H1 (cell line): ENCODE results near the gene GRIP2.

ENCODE experiments used
- CTCF ChIP-seq, 3 experiments: IDR thresholded peaks; 1 replicate in 2 of 3; 2 replicates in 1 of 3; pipeline versions ENCODE4 v1.5.1 to v1.6.1; 2011; ENCODE audit warnings: low read length in 3 of 3, mild to moderate bottlenecking in 3 of 3, inconsistent platforms in 2 of 3, low read depth in 1 of 3, moderate library complexity in 1 of 3; ENCODE audit not compliant: insufficient read depth in 1 of 3; ENCODE audit errors: control extremely low read depth in 1 of 3
- POLR2A ChIP-seq, 2 experiments: IDR thresholded peaks; 1 replicate in 1 of 2; 2 replicates in 1 of 2; pipeline ENCODE4 v1.6.1; 2011; ENCODE audit warnings: low read depth in 2 of 2, low read length in 2 of 2, mild to moderate bottlenecking in 2 of 2; ENCODE audit errors: control extremely low read depth in 1 of 2
- RAD21 ChIP-seq, 2 experiments: IDR thresholded peaks in 1 of 2; conservative IDR thresholded peaks in 1 of 2; 2 replicates each; pipeline ENCODE4 v1.6.1; 2011; ENCODE audit warnings: low read depth in 2 of 2, low read length in 2 of 2, improper control_type of control experiment in 1 of 2, inconsistent platforms in 1 of 2, mild to moderate bottlenecking in 1 of 2, moderate library complexity in 1 of 2
- RNF2 ChIP-seq: fragments of 200-900, 300-1000 bp; sonication (generic); IDR thresholded peaks from 2 replicates; pipeline ENCODE4 v1.7.1; 2016; ENCODE audit warnings: borderline replicate concordance, low read depth, mild to moderate bottlenecking, antibody characterized with exemption, low read length; ENCODE audit not compliant: poor library complexity, severe bottlenecking; ENCODE audit errors: missing control alignments

DNA sequence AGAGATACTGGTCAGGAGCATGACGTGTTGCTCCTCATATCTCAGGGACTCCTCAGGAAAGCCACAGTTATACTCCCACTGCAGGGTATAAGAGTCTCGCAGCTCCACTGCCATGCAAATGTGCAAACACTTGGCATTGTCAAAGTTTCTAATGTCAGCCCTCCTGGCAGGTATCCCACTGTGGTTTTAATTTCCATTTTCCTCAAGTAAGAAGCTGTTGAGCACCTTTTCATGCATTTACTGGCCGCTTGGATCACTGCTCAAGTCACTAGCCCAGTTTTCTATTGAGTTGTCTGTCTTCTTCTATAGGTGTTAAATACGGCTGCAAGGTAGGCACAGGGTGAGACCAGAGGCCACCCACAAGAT, 41.9 kb upstream of the GRIP2 start:
- no peak for TF ChIP-seq POLR2A (IDR thresholded peaks at IDR 0.05; ENCODE audit: control extremely low read depth in 1 of 2, low read depth in 2 of 2, low read length in 2 of 2)
- TF ChIP-seq RAD21 (IDR thresholded peaks at IDR 0.05 in 1 of 2, conservative IDR thresholded peaks at IDR 0.05 in 1 of 2; ENCODE audit: low read depth in 2 of 2, low read length in 2 of 2), result no peak
- no peak for TF ChIP-seq CTCF (IDR thresholded peaks at IDR 0.05; ENCODE audit: control extremely low read depth in 1 of 3, insufficient read depth in 1 of 3, low read depth in 1 of 3, low read length in 3 of 3)
- no peak for TF ChIP-seq RNF2
